ENCODE data around the gene ADGRG3.

The ADGRG3 gene
- total RNA-seq = 0.05 to 0.52 reads per million in 2 donors

- no peak for DNase-seq
Observed at GRCh38 chr16:57668263-57668571, at the start of gene ADGRG3. Gene ADGRG3 (plus strand): TSS chr16:57668306. CDS start chr16:57668348, 42 bp downstream.

- DNase-seq = no peak
Observed at GRCh38 chr16:57619133-57619605, 48.9 kb upstream of the ADGRG3 start.

GRCh38 chr16:57619606-57620334, 48.3 kb upstream of the ADGRG3 start:
- no peak for DNase-seq

- DNase-seq = no peak
Observed at GRCh38 chr16:57620335-57621231, 47.5 kb upstream of the ADGRG3 start.

- DNase-seq = no peak
Observed at GRCh38 chr16:57621521-57622271, 46.4 kb upstream of the ADGRG3 start.

GRCh38 chr16:57622361-57623250, 45.5 kb upstream of the ADGRG3 start:
- no peak for DNase-seq

- no peak for DNase-seq
Observed at GRCh38 chr16:57623251-57624043, 44.7 kb upstream of the ADGRG3 start.

- DNase-seq = no peak
Observed at GRCh38 chr16:57624044-57624688, 43.9 kb upstream of the ADGRG3 start.

- no peak for DNase-seq
Observed at GRCh38 chr16:57624806-57625500, 43.2 kb upstream of the ADGRG3 start.

- DNase-seq = no peak
Observed at GRCh38 chr16:57626420-57627170, 41.5 kb upstream of the ADGRG3 start.

- DNase-seq = no peak
Observed at GRCh38 chr16:57627184-57627871, 40.8 kb upstream of the ADGRG3 start.

GRCh38 chr16:57628008-57628781, 39.9 kb upstream of the ADGRG3 start, which contains the start of gene ADGRG1:
Gene ADGRG1 (plus strand): TSS chr16:57628630. CDS start chr16:57650288, 21,658 bp downstream.
- no peak for DNase-seq

GRCh38 chr16:57628783-57629293, 39.3 kb upstream of the ADGRG3 start:
- no peak for DNase-seq

- DNase-seq = no peak
Observed at GRCh38 chr16:57629516-57630406, 38.3 kb upstream of the ADGRG3 start.

- no peak for DNase-seq
Observed at GRCh38 chr16:57630407-57630797, 37.7 kb upstream of the ADGRG3 start.
